ENCODE data around the gene NEDD4L. TPM values are rescaled to one million over a fixed set of nuclear protein-coding genes. Genes with fewer than 3 reads are reported as not detected.
A peak's percentile ranks its signal among the peaks of the same experiment; 100 is the strongest.

Gene NEDD4L
- total and polyA plus RNA-seq, 4 donors: 10.2 to 20.3 (median 13.2) TPM

- Histone ChIP-seq H3K36me3 (ENCODE audit: control insufficient read depth in 4 of 4, insufficient read depth in 3 of 4, low read depth in 1 of 4, low read length in 3 of 4) (no peaks in the 10 kb centered on the region), H3K27ac (ENCODE audit: low read depth in 1 of 2, low read length in 2 of 2) (peak overlapping the region; percentile 77 to 96), H3K9ac (ENCODE audit: low read depth in 1 of 2, low read length in 2 of 2) (peak overlapping the region in 1 of 2 donors; percentile 37), H3K9me3 (ENCODE audit: control insufficient read depth in 4 of 4, low read length in 3 of 4) (no peaks in the 10 kb centered on the region), H3K4me1 (ENCODE audit: control insufficient read depth in 4 of 4, insufficient read depth in 4 of 4, low read length in 3 of 4) (peaks cover 0 to 36% (median 25%) of the 10 kb centered on the region in 4 donors), H3K4me3 (ENCODE audit: low read depth in 1 of 3, low read length in 3 of 3) (no peak overlapping the region), H3K27me3 (ENCODE audit: control insufficient read depth in 4 of 4, insufficient read depth in 4 of 4, low read length in 3 of 4) (no peaks in the 10 kb centered on the region)
- no peak for TF ChIP-seq ZBTB33 (IDR thresholded peaks at IDR 0.05)
- no peak for TF ChIP-seq FOXA2 (IDR thresholded peaks at IDR 0.05)
- TF ChIP-seq NR2F2 (IDR thresholded peaks at IDR 0.05): no peak
- no peak for TF ChIP-seq MAX (IDR thresholded peaks at IDR 0.05)
- no peak for TF ChIP-seq REST (IDR thresholded peaks at IDR 0.05)
- no peak for TF ChIP-seq CTCF (IDR thresholded peaks at IDR 0.05; ENCODE audit: low read depth, low read length, missing input control)
- TF ChIP-seq ATF3 (IDR thresholded peaks at IDR 0.05): no peak
- TF ChIP-seq EGR1 (IDR thresholded peaks at IDR 0.05; ENCODE audit: low read depth in 2 of 2): no peak
- TF ChIP-seq SP1 (IDR thresholded peaks at IDR 0.05): no peak
- TF ChIP-seq RXRA (IDR thresholded peaks at IDR 0.05): no peak
- TF ChIP-seq RAD21 (IDR thresholded peaks at IDR 0.05): no peak
- TF ChIP-seq HNF4A (conservative IDR thresholded peaks at IDR 0.05): no peak
- TF ChIP-seq HNF4G (IDR thresholded peaks at IDR 0.05): no peak
- TF ChIP-seq GABPA (IDR thresholded peaks at IDR 0.05 in 1 of 2, conservative IDR thresholded peaks at IDR 0.05 in 1 of 2): no peak
- TF ChIP-seq JUND (IDR thresholded peaks at IDR 0.05): no peak
- TF ChIP-seq TAF1 (conservative IDR thresholded peaks at IDR 0.05): no peak
- 91% methylated on average over 3 of the region's 3 CpGs for WGBS
- no peak for DNase-seq (ENCODE audit: low spot score)
These were observed 3.5 kb downstream of the NEDD4L start for GRCh38 chr18:58047556-58047882.

GRCh38 chr18:58048081-58048642 is 4.1 kb downstream of the NEDD4L start:
- Histone ChIP-seq H3K36me3 (ENCODE audit: control insufficient read depth in 4 of 4, insufficient read depth in 3 of 4, low read depth in 1 of 4, low read length in 3 of 4) (no peaks in the 10 kb centered on the region), H3K4me1 (ENCODE audit: control insufficient read depth in 4 of 4, insufficient read depth in 4 of 4, low read length in 3 of 4) (peaks cover 0 to 31% (median 21%) of the 10 kb centered on the region in 4 donors), H3K9ac (ENCODE audit: low read depth in 1 of 2, low read length in 2 of 2) (no peak overlapping the region), H3K27ac (ENCODE audit: low read depth in 1 of 2, low read length in 2 of 2) (no peak overlapping the region), H3K27me3 (ENCODE audit: control insufficient read depth in 4 of 4, insufficient read depth in 4 of 4, low read length in 3 of 4) (no peaks in the 10 kb centered on the region), H3K4me3 (ENCODE audit: low read depth in 1 of 3, low read length in 3 of 3) (no peak overlapping the region), H3K9me3 (ENCODE audit: control insufficient read depth in 4 of 4, low read length in 3 of 4) (no peaks in the 10 kb centered on the region)
- WGBS: 94% methylated on average over 5 of the region's 5 CpGs
- no peak for DNase-seq (ENCODE audit: low spot score)
- TF ChIP-seq ZBTB33 (IDR thresholded peaks at IDR 0.05): no peak
- no peak for TF ChIP-seq CTCF (IDR thresholded peaks at IDR 0.05; ENCODE audit: low read depth, low read length, missing input control)
- no peak for TF ChIP-seq FOXA1 (IDR thresholded peaks at IDR 0.05)
- no peak for TF ChIP-seq ATF3 (IDR thresholded peaks at IDR 0.05)
- TF ChIP-seq MAX (IDR thresholded peaks at IDR 0.05): no peak
- no peak for TF ChIP-seq TAF1 (conservative IDR thresholded peaks at IDR 0.05)
- no peak for TF ChIP-seq YY1 (IDR thresholded peaks at IDR 0.05)
- no peak for TF ChIP-seq NR2F2 (IDR thresholded peaks at IDR 0.05)
- TF ChIP-seq JUND (IDR thresholded peaks at IDR 0.05): no peak

Data from liver (tissue), 9 donors.